Measurements from ENCODE around the gene TRPV6. TPM values are rescaled to one million over a fixed set of nuclear protein-coding genes. Genes with fewer than 3 reads are reported as not detected.

The TRPV6 gene
- total and polyA plus RNA-seq, 8 donors: 36.1 to 308 (median 56.5) TPM

DNA sequence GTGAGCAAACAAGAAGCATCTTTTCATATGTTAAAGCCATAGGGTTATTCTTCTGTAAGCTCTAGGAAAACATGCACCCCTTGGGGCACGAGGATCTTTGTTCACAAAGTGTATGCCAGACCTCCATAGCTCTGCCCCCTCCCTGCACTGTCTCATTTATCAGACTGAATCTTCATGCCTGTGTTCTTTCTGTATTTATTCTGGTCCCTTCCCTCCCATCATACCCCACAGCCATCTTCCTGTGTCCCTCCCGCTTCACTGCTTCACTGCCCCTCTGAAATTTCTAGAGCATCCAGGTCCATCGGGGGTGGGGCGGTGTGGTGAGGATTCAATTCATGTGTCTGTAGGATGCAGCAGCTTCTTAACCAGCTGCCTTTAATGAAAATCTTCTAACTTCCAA lies 23.2 kb downstream of the TRPV6 start:
- TF ChIP-seq, protein P1, sequence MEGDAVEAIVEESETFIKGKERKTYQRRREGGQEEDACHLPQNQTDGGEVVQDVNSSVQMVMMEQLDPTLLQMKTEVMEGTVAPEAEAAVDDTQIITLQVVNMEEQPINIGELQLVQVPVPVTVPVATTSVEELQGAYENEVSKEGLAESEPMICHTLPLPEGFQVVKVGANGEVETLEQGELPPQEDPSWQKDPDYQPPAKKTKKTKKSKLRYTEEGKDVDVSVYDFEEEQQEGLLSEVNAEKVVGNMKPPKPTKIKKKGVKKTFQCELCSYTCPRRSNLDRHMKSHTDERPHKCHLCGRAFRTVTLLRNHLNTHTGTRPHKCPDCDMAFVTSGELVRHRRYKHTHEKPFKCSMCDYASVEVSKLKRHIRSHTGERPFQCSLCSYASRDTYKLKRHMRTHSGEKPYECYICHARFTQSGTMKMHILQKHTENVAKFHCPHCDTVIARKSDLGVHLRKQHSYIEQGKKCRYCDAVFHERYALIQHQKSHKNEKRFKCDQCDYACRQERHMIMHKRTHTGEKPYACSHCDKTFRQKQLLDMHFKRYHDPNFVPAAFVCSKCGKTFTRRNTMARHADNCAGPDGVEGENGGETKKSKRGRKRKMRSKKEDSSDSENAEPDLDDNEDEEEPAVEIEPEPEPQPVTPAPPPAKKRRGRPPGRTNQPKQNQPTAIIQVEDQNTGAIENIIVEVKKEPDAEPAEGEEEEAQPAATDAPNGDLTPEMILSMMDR (IDR thresholded peaks at IDR 0.05): no peak
- intact Hi-C loops (cut with DNase I): no loop called here
- WGBS, 2 donors: 89 to 95% methylated on average over 4 of the region's 4 CpGs
- Histone ChIP-seq H3K27me3 (no peaks in the 10 kb centered on the region), H3K4me1 (peaks cover 0 to 7% (median 0%) of the 10 kb centered on the region in 3 donors), H3K27ac (no peak overlapping the region), H3K4me3 (no peak overlapping the region), H3K9me3 (no peaks in the 10 kb centered on the region), H3K36me3 (peaks cover 0 to 4% (median 0%) of the 10 kb centered on the region in 3 donors)
- ATAC-seq (no peak), DNase-seq (no peak), FAIRE-seq (no peak)

DNA sequence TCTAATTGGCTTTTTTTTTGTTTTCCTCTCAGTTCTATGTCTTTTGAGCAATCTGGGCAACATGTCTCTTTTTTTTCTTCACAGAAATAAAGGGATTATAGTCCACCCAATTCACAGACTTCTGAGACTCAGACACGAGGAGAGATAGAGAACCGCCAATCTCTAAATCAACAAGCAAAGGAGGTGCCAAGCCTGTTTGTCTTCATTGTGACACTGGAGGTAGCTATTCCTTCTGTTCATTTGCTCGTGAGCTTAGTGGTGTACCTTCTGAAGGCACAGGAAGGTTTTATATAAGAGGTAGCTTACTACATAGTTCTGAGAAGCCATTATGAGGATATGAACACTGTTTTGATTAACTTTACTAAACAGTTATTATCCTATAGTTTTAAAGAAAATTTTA lies 24.6 kb downstream of the TRPV6 start:
- Histone ChIP-seq H3K9me3 (no peaks in the 10 kb centered on the region), H3K4me1 (peaks cover 0 to 7% (median 0%) of the 10 kb centered on the region in 3 donors), H3K4me3 (no peak overlapping the region), H3K36me3 (peaks cover 0 to 4% (median 0%) of the 10 kb centered on the region in 3 donors), H3K27me3 (no peaks in the 10 kb centered on the region), H3K27ac (no peak overlapping the region)
- TF ChIP-seq, protein P1 (IDR thresholded peaks at IDR 0.05): no peak
- intact Hi-C loops (cut with DNase I): no loop called here
- 70% methylated on average over 3 of the region's 3 CpGs for WGBS, 2 donors
- FAIRE-seq: no peak
- no peak for ATAC-seq
- DNase-seq: no peak

DNA sequence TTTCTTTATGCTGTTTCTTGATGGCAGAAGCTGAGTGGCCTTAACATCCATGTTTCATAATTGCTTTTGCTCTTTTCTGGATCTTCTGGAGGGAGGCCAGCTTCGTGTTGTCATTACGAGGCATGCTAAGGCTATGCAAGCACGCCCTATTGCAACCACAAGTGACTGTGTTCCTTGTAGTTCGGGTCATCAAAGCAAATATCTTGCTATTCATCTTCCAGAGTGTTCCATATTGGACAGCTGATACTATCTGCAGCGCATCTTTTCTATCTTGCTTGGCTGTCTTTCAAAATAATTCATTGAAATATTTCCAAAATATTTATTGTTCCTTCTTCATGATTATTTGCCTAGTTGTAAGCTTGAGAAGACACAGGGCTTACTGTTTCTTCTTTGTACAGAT lies 25.7 kb downstream of the TRPV6 start:
- Histone ChIP-seq H3K36me3 (peaks cover 0 to 4% (median 0%) of the 10 kb centered on the region in 3 donors), H3K9me3 (no peaks in the 10 kb centered on the region), H3K4me1 (peaks cover 0 to 7% (median 0%) of the 10 kb centered on the region in 3 donors), H3K27ac (no peak overlapping the region), H3K4me3 (no peak overlapping the region), H3K27me3 (no peaks in the 10 kb centered on the region)
- no peak for FAIRE-seq
- intact Hi-C loops (cut with DNase I): no loop called here
- no peak for ATAC-seq
- TF ChIP-seq, protein P1 (IDR thresholded peaks at IDR 0.05): no peak
- 39 to 48% methylated on average over 5 of the region's 5 CpGs for WGBS, 2 donors
- no peak for DNase-seq

DNA sequence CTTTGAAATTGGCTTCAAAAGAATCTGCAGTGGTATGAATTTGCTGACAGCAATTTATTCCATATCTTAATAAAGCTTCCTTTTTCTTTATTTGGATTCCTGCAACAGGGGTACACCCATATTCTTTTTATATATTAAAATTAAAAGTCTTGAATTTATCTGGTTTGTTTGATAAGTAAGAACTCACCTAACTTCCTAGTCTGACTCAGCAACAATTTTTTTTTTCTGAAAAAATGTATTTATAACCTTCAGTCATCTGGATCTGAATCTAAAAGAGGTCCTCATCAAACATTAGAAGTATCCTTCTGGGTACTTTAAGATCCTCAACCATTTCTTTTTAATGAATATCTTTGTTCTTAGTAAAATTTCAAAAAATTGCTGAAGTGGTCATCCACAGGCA lies 26.1 kb downstream of the TRPV6 start:
- Histone ChIP-seq H3K4me3 (no peak overlapping the region), H3K27me3 (no peaks in the 10 kb centered on the region), H3K27ac (no peak overlapping the region), H3K9me3 (no peaks in the 10 kb centered on the region), H3K36me3 (peaks cover 0 to 4% (median 0%) of the 10 kb centered on the region in 3 donors), H3K4me1 (peaks cover 0 to 7% (median 0%) of the 10 kb centered on the region in 3 donors)
- TF ChIP-seq, protein P1 (IDR thresholded peaks at IDR 0.05): no peak
- ATAC-seq (no peak), DNase-seq (no peak), FAIRE-seq (no peak)
- intact Hi-C loops (cut with DNase I): no loop called here

DNA sequence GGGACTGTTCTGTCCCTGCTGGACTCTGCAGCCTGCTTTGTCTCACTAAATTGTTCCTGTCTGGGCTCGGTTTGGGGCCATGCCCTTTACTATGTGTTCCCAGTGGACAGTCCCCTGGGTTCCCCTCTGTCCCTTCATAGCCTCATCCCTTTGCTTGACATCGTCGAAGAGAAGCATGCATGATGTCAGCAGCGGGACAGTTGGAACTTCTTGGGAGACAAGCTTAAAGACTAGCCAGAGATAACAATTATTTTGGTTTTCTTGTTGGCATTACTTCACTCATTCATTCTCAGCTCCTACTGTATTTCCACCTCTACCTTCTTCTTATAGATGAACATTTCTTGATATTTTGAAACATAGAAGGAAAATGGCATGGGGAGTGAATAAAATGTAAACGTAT lies 27.9 kb downstream of the TRPV6 start:
- TF ChIP-seq, protein P1 (IDR thresholded peaks at IDR 0.05): no peak
- H3K36me3 ChIP-seq: peaks cover 0 to 4% (median 0%) of the 10 kb centered on the region in 3 donors
- H3K9me3 ChIP-seq: no peaks in the 10 kb centered on the region
- no peak overlapping the region for H3K4me3 ChIP-seq
- H3K27ac ChIP-seq: no peak overlapping the region
- H3K4me1 ChIP-seq: peaks cover 0 to 15% (median 0%) of the 10 kb centered on the region in 3 donors
- 72 to 74% methylated on average over 5 of the region's 5 CpGs for WGBS, 2 donors
- DNase-seq: no peak
- no peak for FAIRE-seq
- ATAC-seq: no peak
- H3K27me3 ChIP-seq: no peaks in the 10 kb centered on the region
- intact Hi-C loops (cut with DNase I): no loop called here
